Activated CD8-positive, alpha-beta T cell treated with anti-CD3 and anti-CD28 coated beads for 36 hours (primary cell): Measurements from ENCODE around the gene CELF2. TPM values are rescaled to one million over a fixed set of nuclear protein-coding genes. Genes with fewer than 3 reads are reported as not detected.

Experiments
- ATAC-seq: fragments of 200-7000 bp; cut with Tn5 transposase; one replicate; pipeline ENCODE4 v1.10.0; 2021; ENCODE audit warnings: mild to moderate bottlenecking, moderate library complexity
- CTCF ChIA-PET: fragments of 350-600 bp; sonication (Branson Sonifier 250); formaldehyde crosslinking; loops from one replicate; lab custom pipeline; 2021; ENCODE audit warnings: antibody characterized with exemption; lab: Charles Lee
- POLR2A ChIA-PET: fragments of 350-600 bp; sonication (Branson Sonifier 250); formaldehyde crosslinking; loops from one replicate; lab custom pipeline; 2021; ENCODE audit warnings: antibody characterized with exemption; lab: Charles Lee
- DNase-seq: peaks from one replicate; pipeline ENCODE4 v3.0.0-alpha.2; 2020
- H3K27ac Mint-ChIP-seq: one replicate; pipeline ENCODE4 v1.8.0; 2021; ENCODE audit warnings: mild to moderate bottlenecking, mixed read lengths
- H3K27me3 Mint-ChIP-seq: one replicate; pipeline ENCODE4 v1.8.0; 2021; ENCODE audit warnings: mixed read lengths
- H3K36me3 Mint-ChIP-seq: one replicate; pipeline ENCODE4 v1.8.0; 2021; ENCODE audit warnings: low read depth, mixed read lengths
- H3K4me1 Mint-ChIP-seq: one replicate; pipeline ENCODE4 v1.8.0; 2021; ENCODE audit warnings: low read depth, mixed read lengths
- H3K4me3 Mint-ChIP-seq: one replicate; pipeline ENCODE4 v1.8.0; 2021; ENCODE audit warnings: mild to moderate bottlenecking, moderate library complexity, mixed read lengths
- H3K9me3 Mint-ChIP-seq: one replicate; pipeline ENCODE4 v1.8.0; 2021; ENCODE audit warnings: mixed read lengths
- CTCF ChIP-seq: fragments of 200-600 bp; IDR thresholded peaks from one replicate; pipeline ENCODE4 v1.8.0; 2022; ENCODE audit warnings: antibody characterized with exemption, mild to moderate bottlenecking
- intact Hi-C: fragments of 100-400 bp; cut with micrococcal nuclease; formaldehyde crosslinking; loops from one replicate; pipeline ENCODE4 v1.10.0; 2022
- total RNA-seq, 2 experiments: library from RNA; stranded (reverse); gene quantifications; one replicate each; pipeline ENCODE4 v1.2.3, GENCODE V29; 2021

CELF2 gene
- total RNA-seq, 2 experiments from 2014 or later, result 132 to 133 TPM

GRCh38 chr10:11351801-11352200, 334.1 kb downstream of the CELF2 start:
- no peak overlapping the region for H3K27ac Mint-ChIP-seq

GRCh38 chr10:11353006-11353896, 335.6 kb downstream of the CELF2 start:
- no peaks in the 10 kb centered on the region for H3K9me3 Mint-ChIP-seq
- TF ChIP-seq CTCF, result no peak
- DNase-seq, result no peak
- H3K4me1 Mint-ChIP-seq, result no peaks in the 10 kb centered on the region
- no peaks in the 10 kb centered on the region for H3K36me3 Mint-ChIP-seq
- H3K27me3 Mint-ChIP-seq, result no peaks in the 10 kb centered on the region
- H3K4me3 Mint-ChIP-seq, result no peak overlapping the region
- intact Hi-C loops, result no loop called here
- CTCF ChIA-PET, result no interaction called here
- POLR2A ChIA-PET, result no interaction called here
- H3K27ac Mint-ChIP-seq, result no peak overlapping the region
- ATAC-seq, result peak; percentile 24

More at GRCh38 chr10:11351801-11352200, 334.1 kb downstream of the CELF2 start:
- Mint-ChIP-seq H3K36me3 (no peaks in the 10 kb centered on the region), H3K4me1 (no peaks in the 10 kb centered on the region), H3K4me3 (no peak overlapping the region), H3K9me3 (peaks cover 2% of the 10 kb centered on the region), H3K27me3 (no peaks in the 10 kb centered on the region)
- no peak for ATAC-seq
- no peak for DNase-seq
- ChIA-PET CTCF (no interaction called here), POLR2A (no interaction called here)
- no peak for TF ChIP-seq CTCF
- intact Hi-C loops, result no loop called here

- Mint-ChIP-seq H3K27me3 (no peaks in the 10 kb centered on the region), H3K9me3 (no peaks in the 10 kb centered on the region), H3K27ac (no peak overlapping the region), H3K4me1 (no peaks in the 10 kb centered on the region), H3K36me3 (no peaks in the 10 kb centered on the region), H3K4me3 (no peak overlapping the region)
- POLR2A ChIA-PET, result interaction anchor here (0.6 kb wide), 1 partner anchor 32 kb away, joined by 3 read pairs; no protein-coding TSS in a partner anchor
- intact Hi-C loops, result no loop called here
- CTCF ChIA-PET, result no interaction called here
- DNase-seq, result no peak
- ATAC-seq, result no peak
- no peak for TF ChIP-seq CTCF
Measured at GRCh38 chr10:11354823-11355222, 337.2 kb downstream of the CELF2 start.

GRCh38 chr10:11355592-11355991, 337.9 kb downstream of the CELF2 start:
- ATAC-seq, result no peak
- ChIA-PET CTCF (interaction anchor here (1.3 kb wide), 1 partner anchor 9 kb away, joined by 3 read pairs; no protein-coding TSS in a partner anchor), POLR2A (interaction anchor here (0.7 kb wide), 1 partner anchor 50 kb away, joined by 3 read pairs; no protein-coding TSS in a partner anchor)
- Mint-ChIP-seq H3K4me1 (no peaks in the 10 kb centered on the region), H3K4me3 (no peak overlapping the region), H3K27ac (no peak overlapping the region), H3K9me3 (no peaks in the 10 kb centered on the region), H3K27me3 (no peaks in the 10 kb centered on the region), H3K36me3 (no peaks in the 10 kb centered on the region)
- DNase-seq, result no peak
- intact Hi-C loops, result no loop called here
- no peak for TF ChIP-seq CTCF

GRCh38 chr10:11357439-11357838, 339.8 kb downstream of the CELF2 start:
- Mint-ChIP-seq H3K9me3 (no peaks in the 10 kb centered on the region), H3K4me3 (no peak overlapping the region), H3K4me1 (no peaks in the 10 kb centered on the region), H3K27me3 (no peaks in the 10 kb centered on the region), H3K36me3 (no peaks in the 10 kb centered on the region), H3K27ac (no peak overlapping the region)
- ATAC-seq, result no peak
- DNase-seq, result no peak
- POLR2A ChIA-PET, result no interaction called here
- CTCF ChIA-PET, result no interaction called here
- intact Hi-C loops, result no loop called here
- no peak for TF ChIP-seq CTCF
